ENCODE data around the gene IL15RA.

GRCh38 chr10:5906651-5907050 is 70.7 kb downstream of the IL15RA start:
- TF ChIP-seq CEBPB (IDR thresholded peaks at IDR 0.05) (no peak), MAX (IDR thresholded peaks at IDR 0.05) (no peak), ESRRA (IDR thresholded peaks at IDR 0.05; ENCODE audit: borderline replicate concordance, low read length) (no peak), CTCF (IDR thresholded peaks at IDR 0.05) (no peak), PHF8 (IDR thresholded peaks at IDR 0.05; ENCODE audit: borderline replicate concordance, low read depth) (no peak), POLR2A (IDR thresholded peaks at IDR 0.05; ENCODE audit: low read length) (no peak), MAFK (IDR thresholded peaks at IDR 0.05; ENCODE audit: partially characterized antibody) (no peak), POLR2AphosphoS2 (conservative IDR thresholded peaks at IDR 0.05; ENCODE audit: low read length) (no peak), SMC3 (IDR thresholded peaks at IDR 0.05) (no peak)
- TF ChIP-seq, protein P1, sequence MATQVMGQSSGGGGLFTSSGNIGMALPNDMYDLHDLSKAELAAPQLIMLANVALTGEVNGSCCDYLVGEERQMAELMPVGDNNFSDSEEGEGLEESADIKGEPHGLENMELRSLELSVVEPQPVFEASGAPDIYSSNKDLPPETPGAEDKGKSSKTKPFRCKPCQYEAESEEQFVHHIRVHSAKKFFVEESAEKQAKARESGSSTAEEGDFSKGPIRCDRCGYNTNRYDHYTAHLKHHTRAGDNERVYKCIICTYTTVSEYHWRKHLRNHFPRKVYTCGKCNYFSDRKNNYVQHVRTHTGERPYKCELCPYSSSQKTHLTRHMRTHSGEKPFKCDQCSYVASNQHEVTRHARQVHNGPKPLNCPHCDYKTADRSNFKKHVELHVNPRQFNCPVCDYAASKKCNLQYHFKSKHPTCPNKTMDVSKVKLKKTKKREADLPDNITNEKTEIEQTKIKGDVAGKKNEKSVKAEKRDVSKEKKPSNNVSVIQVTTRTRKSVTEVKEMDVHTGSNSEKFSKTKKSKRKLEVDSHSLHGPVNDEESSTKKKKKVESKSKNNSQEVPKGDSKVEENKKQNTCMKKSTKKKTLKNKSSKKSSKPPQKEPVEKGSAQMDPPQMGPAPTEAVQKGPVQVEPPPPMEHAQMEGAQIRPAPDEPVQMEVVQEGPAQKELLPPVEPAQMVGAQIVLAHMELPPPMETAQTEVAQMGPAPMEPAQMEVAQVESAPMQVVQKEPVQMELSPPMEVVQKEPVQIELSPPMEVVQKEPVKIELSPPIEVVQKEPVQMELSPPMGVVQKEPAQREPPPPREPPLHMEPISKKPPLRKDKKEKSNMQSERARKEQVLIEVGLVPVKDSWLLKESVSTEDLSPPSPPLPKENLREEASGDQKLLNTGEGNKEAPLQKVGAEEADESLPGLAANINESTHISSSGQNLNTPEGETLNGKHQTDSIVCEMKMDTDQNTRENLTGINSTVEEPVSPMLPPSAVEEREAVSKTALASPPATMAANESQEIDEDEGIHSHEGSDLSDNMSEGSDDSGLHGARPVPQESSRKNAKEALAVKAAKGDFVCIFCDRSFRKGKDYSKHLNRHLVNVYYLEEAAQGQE (IDR thresholded peaks at IDR 0.05), result no peak
